Endometrium (tissue), 2 donors: ENCODE measurements around the gene TBC1D16.

Source experiments
- FAIRE-seq: peaks from 2 replicates; lab custom pipeline; 2012; peaks lifted over from hg19 to GRCh38; lab: Jason Lieb, UNC
- donor health status: control.
- donor health status: control.

TBC1D16 gene

GRCh38 chr17:79926142-79926604 is 109.5 kb downstream of the TBC1D16 start:
- FAIRE-seq: no peak

GRCh38 chr17:79925242-79925957 is 110.3 kb downstream of the TBC1D16 start:
- no peak for FAIRE-seq

GRCh38 chr17:79924639-79924976 is 111.1 kb downstream of the TBC1D16 start:
- no peak for FAIRE-seq

GRCh38 chr17:79923974-79924638 is 111.6 kb downstream of the TBC1D16 start:
- no peak for FAIRE-seq

GRCh38 chr17:79922798-79923197 is 112.9 kb downstream of the TBC1D16 start:
- no peak for FAIRE-seq

GRCh38 chr17:79922116-79922601 is 113.5 kb downstream of the TBC1D16 start:
- no peak for FAIRE-seq

GRCh38 chr17:79921411-79922115 is 114.1 kb downstream of the TBC1D16 start:
- no peak for FAIRE-seq

- FAIRE-seq: no peak
These were observed 114.8 kb downstream of the TBC1D16 start for GRCh38 chr17:79920751-79921410.

GRCh38 chr17:79919862-79920720 is 115.6 kb downstream of the TBC1D16 start:
- no peak for FAIRE-seq

- FAIRE-seq: no peak
These were observed 116.5 kb downstream of the TBC1D16 start for GRCh38 chr17:79919164-79919585.

- no peak for FAIRE-seq
These were observed 117.0 kb downstream of the TBC1D16 start for GRCh38 chr17:79918581-79919163.

GRCh38 chr17:79917902-79918484 is 117.7 kb downstream of the TBC1D16 start:
- FAIRE-seq: no peak

GRCh38 chr17:79916991-79917901 is 118.4 kb downstream of the TBC1D16 start:
- no peak for FAIRE-seq

- FAIRE-seq: no peak
These were observed 119.2 kb downstream of the TBC1D16 start for GRCh38 chr17:79916506-79916905.

GRCh38 chr17:79915850-79916430 is 119.7 kb downstream of the TBC1D16 start:
- FAIRE-seq: no peak

- FAIRE-seq: no peak
These were observed 120.6 kb downstream of the TBC1D16 start for GRCh38 chr17:79914813-79915740.

- no peak for FAIRE-seq
These were observed 121.5 kb downstream of the TBC1D16 start for GRCh38 chr17:79913896-79914812.
